H1 (cell line): ENCODE measurements around the gene KCNC1. TPM values are rescaled to one million over a fixed set of nuclear protein-coding genes. Genes with fewer than 3 reads are reported as not detected.

Experiments used
- EP300 ChIP-seq, 2 experiments: IDR thresholded peaks; 1 replicate in 1 of 2; 2 replicates in 1 of 2; pipeline ENCODE4 v1.6.1; 2011 to 2012; ENCODE audit warnings: low read depth in 2 of 2, low read length in 2 of 2, mild to moderate bottlenecking in 2 of 2, borderline replicate concordance in 1 of 2, inconsistent platforms in 1 of 2, moderate library complexity in 1 of 2
- FOSL1 ChIP-seq: IDR thresholded peaks from 2 replicates; pipeline ENCODE4 v1.6.1; 2011; ENCODE audit warnings: mild to moderate bottlenecking, low read depth, low read length, moderate library complexity; ENCODE audit not compliant: insufficient read depth
- polyA plus RNA-seq, 7 experiments: library from polyadenylated mRNA; depleted of rRNA in 3 of 7; stranded (reverse) in 5 of 7; unstranded in 2 of 7; fragments of >200 nt in 5 of 7; fragments of 200-250 nt in 2 of 7; gene quantifications; 1 replicate in 5 of 7; 2 replicates in 1 of 7; 4 replicates in 1 of 7; pipeline versions ENCODE4 v1.2.1 to v1.2.3, GENCODE V29; 2011 to 2013; ENCODE audit warnings: missing spikeins in 2 of 7, mixed read lengths in 2 of 7
- total RNA-seq: library from RNA; stranded (reverse); fragmentation: NEBNext Ultra II Directional; extraction: Animal tissue kit (Norgen Biotek cat#: 25700); gene quantifications from 2 replicates; pipeline ENCODE4 v1.2.1, GENCODE V29; 2021

KCNC1 gene
- total and polyA plus RNA-seq, 2 of the 8 experiments (the other 6 are each of a cell fraction or from before 2014, with no cell fraction given): 0.11 to 0.26 TPM

- TF ChIP-seq EP300 (IDR thresholded peaks at IDR 0.05; ENCODE audit: borderline replicate concordance in 1 of 2, low read depth in 2 of 2, low read length in 2 of 2): no peak
- no peak for TF ChIP-seq FOSL1
Observed at GRCh38 chr11:17745023-17745772, 10.6 kb downstream of the KCNC1 start (continued).
